Measurements from ENCODE around the gene RFK.

RFK gene

DNA sequence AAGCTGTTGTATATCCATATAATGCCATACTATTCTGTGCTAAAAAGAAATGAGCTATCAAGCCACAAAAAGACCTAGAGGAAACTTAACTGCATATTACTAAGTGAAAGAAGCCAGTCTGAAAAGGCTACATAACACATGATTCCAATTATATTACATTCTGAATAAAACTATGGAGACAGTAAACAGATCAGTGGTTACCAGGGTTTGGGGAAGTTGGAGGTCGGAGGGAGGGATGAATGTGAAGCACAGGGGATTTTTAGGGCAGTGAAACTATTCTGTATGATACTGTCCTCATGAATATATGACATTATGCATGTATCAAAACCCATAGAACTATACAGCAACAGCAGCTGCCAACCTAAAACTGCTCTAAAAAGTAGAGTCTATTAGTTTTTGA lies 5.6 kb upstream of the RFK start:
- no peak overlapping the region for H2BK15ac ChIP-seq (ENCODE audit: low read length)
- DNase-seq (ENCODE audit: low spot score): no peak
- no CpG with 5 or more reads among the region's 1 CpG for WGBS, 2 donors (ENCODE audit: extremely low coverage in 2 of 2, insufficient read length in 2 of 2, insufficient replicate concordance in 1 of 2)

DNA sequence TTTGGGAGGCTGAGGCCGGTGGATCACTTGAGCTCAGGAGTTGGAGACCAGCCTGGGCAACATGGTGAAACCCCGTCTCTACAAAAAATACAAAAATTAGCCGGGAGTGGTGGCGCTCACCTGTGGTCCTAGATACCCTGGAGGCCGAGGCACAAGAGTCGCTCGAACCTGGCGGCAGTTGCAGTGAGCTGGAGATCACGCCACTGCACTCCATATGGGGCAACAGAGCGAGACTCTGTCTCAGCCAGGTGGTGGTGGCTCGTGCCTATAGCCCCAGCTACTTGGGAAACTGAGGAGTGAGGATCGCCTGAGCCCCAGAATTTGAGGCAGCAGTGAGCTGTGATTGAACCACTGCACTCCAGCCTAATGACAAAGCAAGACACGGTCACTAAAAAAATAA lies 2.4 kb upstream of the RFK start:
- no peak overlapping the region for H2BK15ac ChIP-seq (ENCODE audit: low read length)
- no peak overlapping the region for H2BK5ac ChIP-seq (ENCODE audit: low read length)
- H3K27ac ChIP-seq (replicated peaks; ENCODE audit: low read length): no peak overlapping the region
- no peak overlapping the region for H3K14ac ChIP-seq (ENCODE audit: low read length)
- H3K18ac ChIP-seq (ENCODE audit: low read length): no peak overlapping the region
- no peak overlapping the region for H3K4ac ChIP-seq (ENCODE audit: low read length)
- no CpG with 5 or more reads among the region's 13 CpGs for WGBS, 2 donors (ENCODE audit: extremely low coverage in 2 of 2, insufficient read length in 2 of 2, insufficient replicate concordance in 1 of 2)
- no peak overlapping the region for H2BK120ac ChIP-seq (ENCODE audit: low read depth, low read length)
- H4K91ac ChIP-seq (ENCODE audit: low read depth, low read length, poor library complexity): no peak overlapping the region
- no peaks in the 10 kb centered on the region for H3K27me3 ChIP-seq (ENCODE audit: control insufficient read depth in 3 of 3, insufficient read depth in 3 of 3, low read depth in 1 of 3, low read length in 3 of 3)
- no peak for DNase-seq (ENCODE audit: low spot score)
- H3K4me3 ChIP-seq (ENCODE audit: low read length in 2 of 2): no peak overlapping the region
- no peak overlapping the region for H4K8ac ChIP-seq (ENCODE audit: low read depth, low read length)
- no peaks in the 10 kb centered on the region for H3K79me1 ChIP-seq (ENCODE audit: low read depth, low read length)
- no peak overlapping the region for H2AFZ ChIP-seq (ENCODE audit: low read length)
- H3K4me2 ChIP-seq (ENCODE audit: insufficient read depth, low read length, poor library complexity, severe bottlenecking): no peak overlapping the region
- H3K4me1 ChIP-seq (ENCODE audit: control insufficient read depth in 2 of 2, insufficient read depth in 1 of 2, low read depth in 1 of 2, low read length in 2 of 2): peaks cover 0 to 5% of the 10 kb centered on the region in 2 donors
- no peak overlapping the region for H2BK12ac ChIP-seq (ENCODE audit: low read length)
- H2AK5ac ChIP-seq (ENCODE audit: low read depth, low read length): no peak overlapping the region
- no peak overlapping the region for H3K9ac ChIP-seq (ENCODE audit: low read depth, low read length, poor library complexity)
- H3K36me3 ChIP-seq (replicated peaks in 1 of 2; ENCODE audit: control insufficient read depth in 2 of 2, insufficient read depth in 2 of 2, low read length in 2 of 2): peaks cover 0 to 10% of the 10 kb centered on the region in 2 donors
- peaks cover 3 to 7% of the 10 kb centered on the region in 2 donors for H3K9me3 ChIP-seq (replicated peaks in 1 of 2; ENCODE audit: control insufficient read depth in 2 of 2, insufficient read depth in 1 of 2, low read depth in 1 of 2, low read length in 2 of 2)
- H3K23ac ChIP-seq (ENCODE audit: low read depth, low read length, poor library complexity): no peak overlapping the region

More for the DNA sequence above, 5.6 kb upstream of the RFK start:
- H2BK12ac ChIP-seq (ENCODE audit: low read length): no peak overlapping the region
- H3K79me1 ChIP-seq (ENCODE audit: low read depth, low read length): no peaks in the 10 kb centered on the region
- no peak overlapping the region for H3K27ac ChIP-seq (replicated peaks; ENCODE audit: low read length)
- no peaks in the 10 kb centered on the region for H3K27me3 ChIP-seq (ENCODE audit: control insufficient read depth in 3 of 3, insufficient read depth in 3 of 3, low read depth in 1 of 3, low read length in 3 of 3)
- no peak overlapping the region for H3K9ac ChIP-seq (ENCODE audit: low read depth, low read length, poor library complexity)
- H3K14ac ChIP-seq (ENCODE audit: low read length): no peak overlapping the region
- H3K4ac ChIP-seq (ENCODE audit: low read length): no peak overlapping the region
- no peak overlapping the region for H4K91ac ChIP-seq (ENCODE audit: low read depth, low read length, poor library complexity)
- H3K4me2 ChIP-seq (ENCODE audit: insufficient read depth, low read length, poor library complexity, severe bottlenecking): no peak overlapping the region
- no peak overlapping the region for H3K18ac ChIP-seq (ENCODE audit: low read length)
- H2BK5ac ChIP-seq (ENCODE audit: low read length): no peak overlapping the region
- no peak overlapping the region for H4K8ac ChIP-seq (ENCODE audit: low read depth, low read length)
- no peaks in the 10 kb centered on the region for H3K36me3 ChIP-seq (replicated peaks in 1 of 2; ENCODE audit: control insufficient read depth in 2 of 2, insufficient read depth in 2 of 2, low read length in 2 of 2)
- H2BK120ac ChIP-seq (ENCODE audit: low read depth, low read length): no peak overlapping the region
- H2AK5ac ChIP-seq (ENCODE audit: low read depth, low read length): no peak overlapping the region
- no peak overlapping the region for H3K4me3 ChIP-seq (ENCODE audit: low read length in 2 of 2)
- peaks cover 0 to 2% of the 10 kb centered on the region in 2 donors for H3K4me1 ChIP-seq (ENCODE audit: control insufficient read depth in 2 of 2, insufficient read depth in 1 of 2, low read depth in 1 of 2, low read length in 2 of 2)
- no peak overlapping the region for H3K23ac ChIP-seq (ENCODE audit: low read depth, low read length, poor library complexity)
- no peaks in the 10 kb centered on the region for H3K9me3 ChIP-seq (replicated peaks in 1 of 2; ENCODE audit: control insufficient read depth in 2 of 2, insufficient read depth in 1 of 2, low read depth in 1 of 2, low read length in 2 of 2)
- no peak overlapping the region for H2AFZ ChIP-seq (ENCODE audit: low read length)

DNA sequence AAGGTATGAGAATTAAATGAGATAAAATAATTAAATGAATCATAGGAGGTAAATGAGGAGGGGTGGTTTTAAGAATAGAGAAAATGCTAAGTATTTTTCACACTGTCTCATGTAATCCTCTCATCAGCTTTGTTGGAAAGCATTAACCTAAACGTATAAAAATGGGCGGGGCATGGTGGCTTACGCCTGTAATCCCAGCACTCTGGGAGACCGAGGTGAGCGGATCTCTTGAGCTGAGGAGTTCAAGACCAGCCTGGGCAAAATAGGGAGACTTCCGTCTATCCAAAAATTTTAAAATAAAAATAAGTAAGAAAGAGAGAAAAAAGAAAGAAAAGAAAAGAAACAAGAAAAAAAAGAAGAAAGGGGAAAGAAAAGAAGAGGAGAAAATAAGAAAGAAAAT lies 1.9 kb upstream of the RFK start:
- H3K18ac ChIP-seq (ENCODE audit: low read length): no peak overlapping the region
- no peak for DNase-seq (ENCODE audit: low spot score)
- H4K8ac ChIP-seq (ENCODE audit: low read depth, low read length): no peak overlapping the region
- no peak overlapping the region for H2BK120ac ChIP-seq (ENCODE audit: low read depth, low read length)
- H3K4ac ChIP-seq (ENCODE audit: low read length): no peak overlapping the region
- no peak overlapping the region for H2BK5ac ChIP-seq (ENCODE audit: low read length)
- H3K27me3 ChIP-seq (ENCODE audit: control insufficient read depth in 3 of 3, insufficient read depth in 3 of 3, low read depth in 1 of 3, low read length in 3 of 3): no peaks in the 10 kb centered on the region
- peaks cover 3 to 7% of the 10 kb centered on the region in 2 donors for H3K9me3 ChIP-seq (replicated peaks in 1 of 2; ENCODE audit: control insufficient read depth in 2 of 2, insufficient read depth in 1 of 2, low read depth in 1 of 2, low read length in 2 of 2)
- no peak overlapping the region for H3K27ac ChIP-seq (replicated peaks; ENCODE audit: low read length)
- H2AFZ ChIP-seq (ENCODE audit: low read length): no peak overlapping the region
- peaks cover 0 to 13% of the 10 kb centered on the region in 2 donors for H3K36me3 ChIP-seq (replicated peaks in 1 of 2; ENCODE audit: control insufficient read depth in 2 of 2, insufficient read depth in 2 of 2, low read length in 2 of 2)
- H3K4me3 ChIP-seq (ENCODE audit: low read length in 2 of 2): no peak overlapping the region
- no peak overlapping the region for H3K4me2 ChIP-seq (ENCODE audit: insufficient read depth, low read length, poor library complexity, severe bottlenecking)
- no peak overlapping the region for H2BK12ac ChIP-seq (ENCODE audit: low read length)
- H2BK15ac ChIP-seq (ENCODE audit: low read length): no peak overlapping the region
- WGBS, 2 donors (ENCODE audit: extremely low coverage in 2 of 2, insufficient read length in 2 of 2, insufficient replicate concordance in 1 of 2): no CpG with 5 or more reads among the region's 6 CpGs
- H3K9ac ChIP-seq (ENCODE audit: low read depth, low read length, poor library complexity): no peak overlapping the region
- H3K79me1 ChIP-seq (ENCODE audit: low read depth, low read length): no peaks in the 10 kb centered on the region
- no peak overlapping the region for H2AK5ac ChIP-seq (ENCODE audit: low read depth, low read length)
- H3K23ac ChIP-seq (ENCODE audit: low read depth, low read length, poor library complexity): no peak overlapping the region
- no peak overlapping the region for H4K91ac ChIP-seq (ENCODE audit: low read depth, low read length, poor library complexity)
- H3K4me1 ChIP-seq (ENCODE audit: control insufficient read depth in 2 of 2, insufficient read depth in 1 of 2, low read depth in 1 of 2, low read length in 2 of 2): peaks cover 0 to 5% of the 10 kb centered on the region in 2 donors
- no peak overlapping the region for H3K14ac ChIP-seq (ENCODE audit: low read length)

DNA sequence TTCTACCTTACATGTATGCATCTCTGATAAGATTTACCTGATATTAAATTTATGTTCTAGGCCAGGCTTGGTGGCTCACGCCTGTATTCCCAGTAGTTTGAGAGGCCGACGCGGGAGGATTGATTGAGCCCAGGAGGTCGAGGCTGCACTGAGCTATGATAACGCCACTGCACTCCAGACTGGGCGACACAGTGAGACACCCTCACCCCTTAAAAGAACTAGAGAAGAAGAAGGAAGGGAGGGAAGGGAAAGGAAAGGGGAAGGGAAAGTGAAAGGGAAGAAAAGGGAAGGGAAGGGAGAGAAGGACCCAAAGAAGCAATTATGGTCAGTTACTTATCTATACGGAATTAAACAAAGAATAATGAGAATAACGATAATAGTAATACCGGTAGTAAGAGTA lies 1.2 kb upstream of the RFK start:
- Histone ChIP-seq H3K4me2 (ENCODE audit: insufficient read depth, low read length, poor library complexity, severe bottlenecking) (no peak overlapping the region), H2BK12ac (ENCODE audit: low read length) (no peak overlapping the region), H2AK5ac (ENCODE audit: low read depth, low read length) (no peak overlapping the region), H3K18ac (ENCODE audit: low read length) (no peak overlapping the region), H3K9ac (ENCODE audit: low read depth, low read length, poor library complexity) (no peak overlapping the region), H2BK5ac (ENCODE audit: low read length) (no peak overlapping the region), H3K36me3 (replicated peaks in 1 of 2; ENCODE audit: control insufficient read depth in 2 of 2, insufficient read depth in 2 of 2, low read length in 2 of 2) (peaks cover 0 to 17% of the 10 kb centered on the region in 2 donors), H3K27ac (replicated peaks; ENCODE audit: low read length) (no peak overlapping the region), H3K23ac (ENCODE audit: low read depth, low read length, poor library complexity) (no peak overlapping the region), H3K79me1 (ENCODE audit: low read depth, low read length) (no peaks in the 10 kb centered on the region), H3K27me3 (ENCODE audit: control insufficient read depth in 3 of 3, insufficient read depth in 3 of 3, low read depth in 1 of 3, low read length in 3 of 3) (no peaks in the 10 kb centered on the region), H2BK120ac (ENCODE audit: low read depth, low read length) (no peak overlapping the region), H3K14ac (ENCODE audit: low read length) (no peak overlapping the region), H2BK15ac (ENCODE audit: low read length) (no peak overlapping the region), H3K4me1 (ENCODE audit: control insufficient read depth in 2 of 2, insufficient read depth in 1 of 2, low read depth in 1 of 2, low read length in 2 of 2) (peaks cover 0 to 5% of the 10 kb centered on the region in 2 donors), H2AFZ (ENCODE audit: low read length) (peak overlapping the region; percentile 90), H3K4ac (ENCODE audit: low read length) (no peak overlapping the region), H3K9me3 (replicated peaks in 1 of 2; ENCODE audit: control insufficient read depth in 2 of 2, insufficient read depth in 1 of 2, low read depth in 1 of 2, low read length in 2 of 2) (peaks cover 3 to 7% of the 10 kb centered on the region in 2 donors), H4K8ac (ENCODE audit: low read depth, low read length) (no peak overlapping the region), H3K4me3 (ENCODE audit: low read length in 2 of 2) (peak overlapping the region in 1 of 2 donors; percentile 98), H4K91ac (ENCODE audit: low read depth, low read length, poor library complexity) (no peak overlapping the region)
- no CpG with 5 or more reads among the region's 10 CpGs for WGBS, 2 donors (ENCODE audit: extremely low coverage in 2 of 2, insufficient read length in 2 of 2, insufficient replicate concordance in 1 of 2)
- DNase-seq (ENCODE audit: low spot score): no peak

All from neuronal stem cell (in vitro differentiated cells).